ENCODE measurements around the gene ROR1. TPM values are rescaled to one million over a fixed set of nuclear protein-coding genes. Genes with fewer than 3 reads are reported as not detected.

Gene ROR1
- polyA plus RNA-seq, 1 of the 3 experiments (the other 2 are of a cell fraction) = 4.0 TPM

DNA sequence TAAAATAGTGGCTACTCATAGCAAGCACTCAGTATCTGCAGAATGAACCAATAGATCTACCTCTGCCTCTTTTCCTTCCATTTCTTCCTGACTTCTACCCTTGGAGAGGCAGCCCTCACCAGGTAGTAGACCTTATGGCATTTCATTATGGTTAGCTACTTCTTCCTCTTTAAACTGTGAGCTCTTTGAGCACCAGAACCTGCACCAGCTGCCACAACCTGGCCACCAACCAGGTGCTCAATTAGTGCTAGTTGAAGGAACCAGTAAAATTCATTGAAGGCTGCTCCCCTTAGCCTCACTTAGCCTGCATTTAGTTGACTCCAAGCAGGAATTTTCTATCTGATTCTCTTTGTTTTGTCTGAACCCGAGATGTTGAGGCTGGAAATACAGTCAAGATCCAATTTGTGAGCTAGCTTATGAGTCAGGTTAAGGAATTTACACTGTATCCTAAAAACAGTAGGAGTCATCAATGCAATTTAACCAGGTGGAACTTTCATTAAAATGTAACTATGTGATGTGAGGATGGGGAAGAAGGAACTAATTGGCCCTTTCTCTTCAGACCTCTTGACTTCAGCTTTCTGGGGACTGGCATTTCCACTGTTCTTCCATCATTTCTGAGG, 348.1 kb downstream of the ROR1 start:
- Histone ChIP-seq H4K20me1 (ENCODE audit: insufficient read depth) (no peaks in the 10 kb centered on the region), H3K36me3 (replicated peaks in 1 of 2; ENCODE audit: control insufficient read depth in 1 of 2, insufficient read depth in 2 of 2, low read length in 1 of 2) (no peaks in the 10 kb centered on the region), H3K4me3 (ENCODE audit: low read depth in 2 of 2, low read length in 1 of 2) (no peak overlapping the region), H2AFZ (ENCODE audit: low read depth) (no peak overlapping the region), H3K27me3 (ENCODE audit: insufficient read depth) (no peaks in the 10 kb centered on the region), H3K4me2 (no peak overlapping the region), H3K27ac (ENCODE audit: low read depth in 2 of 2, low read length in 1 of 2) (no peak overlapping the region), H3F3A (replicated peaks; ENCODE audit: insufficient read depth) (no peaks in the 10 kb centered on the region), H3K79me2 (ENCODE audit: insufficient read depth) (no peaks in the 10 kb centered on the region), H3K9me2 (no peaks in the 10 kb centered on the region), H3K9ac (no peak overlapping the region), H3K9me3 (no peaks in the 10 kb centered on the region), H3K4me1 (ENCODE audit: control insufficient read depth in 1 of 2, insufficient read depth in 2 of 2, low read depth in 1 of 2, low read length in 1 of 2) (peaks cover 0 to 3% of the 10 kb centered on the region in 2 experiments; a peak in 1 of 4 replicates)
- DNase-seq = no peak
- TF ChIP-seq, protein P1, sequence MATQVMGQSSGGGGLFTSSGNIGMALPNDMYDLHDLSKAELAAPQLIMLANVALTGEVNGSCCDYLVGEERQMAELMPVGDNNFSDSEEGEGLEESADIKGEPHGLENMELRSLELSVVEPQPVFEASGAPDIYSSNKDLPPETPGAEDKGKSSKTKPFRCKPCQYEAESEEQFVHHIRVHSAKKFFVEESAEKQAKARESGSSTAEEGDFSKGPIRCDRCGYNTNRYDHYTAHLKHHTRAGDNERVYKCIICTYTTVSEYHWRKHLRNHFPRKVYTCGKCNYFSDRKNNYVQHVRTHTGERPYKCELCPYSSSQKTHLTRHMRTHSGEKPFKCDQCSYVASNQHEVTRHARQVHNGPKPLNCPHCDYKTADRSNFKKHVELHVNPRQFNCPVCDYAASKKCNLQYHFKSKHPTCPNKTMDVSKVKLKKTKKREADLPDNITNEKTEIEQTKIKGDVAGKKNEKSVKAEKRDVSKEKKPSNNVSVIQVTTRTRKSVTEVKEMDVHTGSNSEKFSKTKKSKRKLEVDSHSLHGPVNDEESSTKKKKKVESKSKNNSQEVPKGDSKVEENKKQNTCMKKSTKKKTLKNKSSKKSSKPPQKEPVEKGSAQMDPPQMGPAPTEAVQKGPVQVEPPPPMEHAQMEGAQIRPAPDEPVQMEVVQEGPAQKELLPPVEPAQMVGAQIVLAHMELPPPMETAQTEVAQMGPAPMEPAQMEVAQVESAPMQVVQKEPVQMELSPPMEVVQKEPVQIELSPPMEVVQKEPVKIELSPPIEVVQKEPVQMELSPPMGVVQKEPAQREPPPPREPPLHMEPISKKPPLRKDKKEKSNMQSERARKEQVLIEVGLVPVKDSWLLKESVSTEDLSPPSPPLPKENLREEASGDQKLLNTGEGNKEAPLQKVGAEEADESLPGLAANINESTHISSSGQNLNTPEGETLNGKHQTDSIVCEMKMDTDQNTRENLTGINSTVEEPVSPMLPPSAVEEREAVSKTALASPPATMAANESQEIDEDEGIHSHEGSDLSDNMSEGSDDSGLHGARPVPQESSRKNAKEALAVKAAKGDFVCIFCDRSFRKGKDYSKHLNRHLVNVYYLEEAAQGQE (IDR thresholded peaks at IDR 0.05; ENCODE audit: low read depth, low read length) = no peak
- TF ChIP-seq SIN3A (IDR thresholded peaks at IDR 0.05; ENCODE audit: borderline replicate concordance, low read depth, low read length) = no peak
- no peak for TF ChIP-seq TAF1 (IDR thresholded peaks at IDR 0.05; ENCODE audit: borderline replicate concordance, low read depth, low read length)
- no peak for TF ChIP-seq FOXJ3 (CRISPR knock-in tag; IDR thresholded peaks at IDR 0.05)
- TF ChIP-seq JUND (IDR thresholded peaks at IDR 0.05) = no peak
- TF ChIP-seq TCF12 (IDR thresholded peaks at IDR 0.05) = no peak
- TF ChIP-seq, protein P2, sequence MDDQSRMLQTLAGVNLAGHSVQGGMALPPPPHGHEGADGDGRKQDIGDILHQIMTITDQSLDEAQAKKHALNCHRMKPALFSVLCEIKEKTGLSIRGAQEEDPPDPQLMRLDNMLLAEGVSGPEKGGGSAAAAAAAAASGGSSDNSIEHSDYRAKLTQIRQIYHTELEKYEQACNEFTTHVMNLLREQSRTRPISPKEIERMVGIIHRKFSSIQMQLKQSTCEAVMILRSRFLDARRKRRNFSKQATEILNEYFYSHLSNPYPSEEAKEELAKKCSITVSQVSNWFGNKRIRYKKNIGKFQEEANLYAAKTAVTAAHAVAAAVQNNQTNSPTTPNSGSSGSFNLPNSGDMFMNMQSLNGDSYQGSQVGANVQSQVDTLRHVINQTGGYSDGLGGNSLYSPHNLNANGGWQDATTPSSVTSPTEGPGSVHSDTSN (IDR thresholded peaks at IDR 0.05) = no peak
- TF ChIP-seq CHD2 (IDR thresholded peaks at IDR 0.05; ENCODE audit: low read length, partially characterized antibody) = no peak
- TF ChIP-seq MXI1 (IDR thresholded peaks at IDR 0.05; ENCODE audit: low read depth, low read length) = no peak
- no peak for TF ChIP-seq EZH2phosphoT487 (IDR thresholded peaks at IDR 0.05; ENCODE audit: borderline replicate concordance, low read depth)
- TF ChIP-seq, protein P3, sequence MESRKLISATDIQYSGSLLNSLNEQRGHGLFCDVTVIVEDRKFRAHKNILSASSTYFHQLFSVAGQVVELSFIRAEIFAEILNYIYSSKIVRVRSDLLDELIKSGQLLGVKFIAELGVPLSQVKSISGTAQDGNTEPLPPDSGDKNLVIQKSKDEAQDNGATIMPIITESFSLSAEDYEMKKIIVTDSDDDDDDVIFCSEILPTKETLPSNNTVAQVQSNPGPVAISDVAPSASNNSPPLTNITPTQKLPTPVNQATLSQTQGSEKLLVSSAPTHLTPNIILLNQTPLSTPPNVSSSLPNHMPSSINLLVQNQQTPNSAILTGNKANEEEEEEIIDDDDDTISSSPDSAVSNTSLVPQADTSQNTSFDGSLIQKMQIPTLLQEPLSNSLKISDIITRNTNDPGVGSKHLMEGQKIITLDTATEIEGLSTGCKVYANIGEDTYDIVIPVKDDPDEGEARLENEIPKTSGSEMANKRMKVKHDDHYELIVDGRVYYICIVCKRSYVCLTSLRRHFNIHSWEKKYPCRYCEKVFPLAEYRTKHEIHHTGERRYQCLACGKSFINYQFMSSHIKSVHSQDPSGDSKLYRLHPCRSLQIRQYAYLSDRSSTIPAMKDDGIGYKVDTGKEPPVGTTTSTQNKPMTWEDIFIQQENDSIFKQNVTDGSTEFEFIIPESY (IDR thresholded peaks at IDR 0.05; ENCODE audit: borderline replicate concordance, low read depth) = no peak
- no peak for TF ChIP-seq YY1 (IDR thresholded peaks at IDR 0.05; ENCODE audit: low read depth)
- WGBS (ENCODE audit: low lambda C conversion rate) = 75% methylated on average over 1 of the region's 1 CpG
- CTCF ChIA-PET = interaction anchor here (1.2 to 4.0 kb wide), 2 partner anchors 12 to 15 kb away, joined by 3 to 12 read pairs; no protein-coding TSS in a partner anchor
- POLR2A ChIA-PET = no interaction called here
